Superior temporal gyrus (tissue), 1 donor: ENCODE data around the gene KRTAP5-3.
"Not testable (repeated sequence)": the region's sequence is repeated elsewhere in the genome, so short reads cannot be mapped to it uniquely, and the experiment has no call there.

Experiments
- DNase-seq: peaks from one replicate; pipeline ENCODE4 v3.0.0-alpha.2; 2016; ENCODE audit errors: extremely low spot score

KRTAP5-3 gene, protein sequence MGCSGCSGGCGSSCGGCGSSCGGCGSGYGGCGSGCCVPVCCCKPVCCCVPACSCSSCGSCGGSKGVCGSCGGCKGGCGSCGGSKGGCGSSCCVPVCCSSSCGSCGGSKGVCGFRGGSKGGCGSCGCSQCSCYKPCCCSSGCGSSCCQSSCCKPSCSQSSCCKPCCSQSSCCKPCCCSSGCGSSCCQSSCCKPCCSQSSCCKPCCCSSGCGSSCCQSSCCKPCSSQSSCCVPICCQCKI

DNA sequence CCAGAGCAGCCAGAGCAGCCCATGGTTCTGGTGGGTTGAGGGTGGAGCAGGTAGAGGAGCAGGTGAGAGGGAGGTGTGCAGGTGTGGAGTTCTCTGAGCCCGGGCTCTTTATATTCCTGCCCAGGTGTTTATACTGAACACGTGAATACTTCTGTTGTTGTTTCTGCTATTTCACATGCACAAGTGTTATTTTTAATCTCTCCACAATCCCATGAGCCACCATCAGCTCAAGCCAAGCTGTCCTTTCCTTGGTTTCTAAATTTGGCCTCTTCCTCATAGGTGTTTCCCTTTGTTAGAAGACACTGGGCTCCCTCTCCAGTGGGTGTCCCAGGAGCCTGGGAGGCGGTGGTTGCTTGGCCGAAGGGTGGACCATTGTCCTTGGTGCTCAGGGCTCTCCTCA lies at the start of gene KRTAP5-3:
KRTAP5-3 (minus strand) TSS at position 101 of the 400 bp plus-strand sequence; CDS start at position 23, 78 bp downstream.
- DNase-seq, result no peak

DNA sequence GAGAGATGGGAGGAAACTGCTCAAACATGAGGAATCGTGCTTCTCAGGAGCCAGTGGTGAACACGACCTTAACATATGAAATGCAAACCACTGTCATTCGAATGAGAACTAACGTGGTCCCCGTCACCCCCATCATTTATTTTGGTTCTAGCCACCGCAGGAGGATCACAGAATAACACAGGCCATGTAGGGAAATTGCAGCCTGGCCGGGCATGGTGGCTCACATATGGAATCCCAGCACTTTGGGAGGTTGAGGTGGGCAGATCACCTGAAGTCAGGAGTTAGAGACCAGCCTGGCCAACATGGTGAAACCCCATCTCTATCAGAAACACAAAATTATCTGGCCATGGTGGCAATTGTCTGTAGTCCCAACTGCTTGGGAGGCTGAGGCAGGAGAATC lies 48.4 kb upstream of the KRTAP5-3 start:
- DNase-seq, result no peak

DNA sequence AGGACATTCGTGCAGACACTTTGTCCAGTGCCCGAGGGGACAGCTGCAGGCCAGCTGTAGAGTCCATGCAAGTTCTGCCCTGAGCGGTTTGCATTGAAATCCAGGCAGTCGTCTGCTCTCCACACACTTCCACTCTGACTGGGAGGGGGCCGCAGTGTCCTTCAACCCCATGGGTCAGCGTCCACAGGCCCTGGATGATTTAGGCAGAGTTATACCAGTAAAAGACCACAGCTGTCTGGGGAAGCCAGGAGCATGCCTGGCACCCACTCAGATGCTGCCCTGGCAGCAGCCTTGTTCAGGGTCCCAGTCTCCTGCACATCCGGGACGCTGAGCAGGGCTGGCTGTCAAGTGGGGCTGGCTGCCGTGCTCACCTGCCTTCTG lies 47.8 kb upstream of the KRTAP5-3 start:
- no peak for DNase-seq

DNA sequence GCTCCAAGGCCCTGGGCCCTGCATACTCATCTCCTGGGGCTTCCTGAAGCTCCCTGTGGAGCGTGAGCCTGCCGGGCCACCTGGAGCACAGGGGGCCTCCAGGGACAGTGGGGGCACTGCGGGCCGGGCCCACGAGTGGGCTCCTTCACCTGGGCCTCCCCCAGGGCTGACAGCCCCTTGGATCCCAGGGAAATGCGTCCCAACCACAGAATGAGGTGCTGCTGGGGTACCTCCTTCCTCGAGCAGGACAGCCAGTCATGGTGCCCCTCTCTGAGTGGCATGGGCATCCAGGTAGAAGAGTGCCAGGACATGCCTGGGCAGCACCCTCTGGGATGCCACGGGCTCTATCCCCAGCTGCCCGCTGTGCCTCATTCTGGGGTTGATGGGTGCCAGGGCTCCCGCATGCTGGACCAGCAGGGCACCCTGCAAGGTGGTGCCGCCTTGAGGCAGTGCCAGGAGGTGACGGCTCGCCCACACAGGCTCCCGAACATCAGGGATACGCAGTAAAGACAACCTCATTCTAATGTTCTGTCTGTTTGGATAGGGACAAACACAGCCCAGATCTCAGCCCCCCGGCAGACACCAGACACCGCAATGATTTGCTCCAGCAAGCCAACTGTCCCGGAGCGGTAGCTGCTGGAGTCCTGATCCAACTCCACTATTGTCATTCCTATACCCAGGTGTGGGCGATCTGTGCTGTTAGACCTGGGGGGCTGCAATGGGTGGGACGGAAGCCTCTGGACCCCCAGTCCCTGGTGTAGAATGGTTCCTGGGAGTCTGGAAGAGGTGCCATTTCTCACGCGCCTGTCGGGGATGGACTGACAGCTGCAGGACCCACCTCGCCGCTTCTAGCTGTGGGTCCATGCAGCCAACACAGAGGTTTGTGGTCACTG lies 47.2 kb upstream of the KRTAP5-3 start:
- DNase-seq, result no peak

DNA sequence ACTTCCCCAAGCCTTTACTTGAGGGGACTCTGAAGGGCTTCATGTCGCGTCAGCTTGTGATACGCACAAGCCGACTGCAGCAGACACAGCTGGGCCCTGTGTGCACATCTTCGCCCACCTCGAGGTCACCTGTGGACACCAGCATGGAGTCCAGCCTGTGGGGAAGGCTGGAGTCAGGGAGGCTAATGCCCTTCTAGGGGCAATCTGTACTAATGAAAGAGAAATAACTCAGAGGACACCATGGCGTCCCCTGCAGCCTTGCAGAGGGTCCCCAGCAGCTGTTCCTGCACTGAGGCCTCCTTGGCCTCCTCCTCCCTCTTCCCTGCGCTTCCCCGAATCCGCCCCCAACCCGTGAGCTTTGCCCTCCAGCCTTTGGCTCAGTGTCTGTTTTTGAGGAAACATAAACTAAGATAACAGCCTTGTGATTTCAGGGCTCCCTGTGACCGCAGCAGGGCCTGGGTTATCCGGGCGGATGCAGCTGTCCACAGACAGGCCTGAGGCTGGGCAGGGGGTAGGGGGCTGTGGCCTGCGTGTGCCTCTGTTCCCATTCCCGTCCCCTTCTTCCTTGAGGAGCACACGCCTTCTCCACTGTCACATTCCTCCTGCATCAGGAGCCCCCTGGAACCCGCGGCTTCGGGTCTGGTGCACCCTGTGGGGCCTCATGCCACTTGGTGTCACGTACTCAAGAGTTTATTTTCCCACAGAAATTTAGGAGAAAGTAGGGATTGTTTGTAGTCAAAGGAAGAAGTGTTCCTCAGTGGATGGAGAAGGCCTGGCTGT lies 46.3 kb upstream of the KRTAP5-3 start:
- no peak for DNase-seq

DNA sequence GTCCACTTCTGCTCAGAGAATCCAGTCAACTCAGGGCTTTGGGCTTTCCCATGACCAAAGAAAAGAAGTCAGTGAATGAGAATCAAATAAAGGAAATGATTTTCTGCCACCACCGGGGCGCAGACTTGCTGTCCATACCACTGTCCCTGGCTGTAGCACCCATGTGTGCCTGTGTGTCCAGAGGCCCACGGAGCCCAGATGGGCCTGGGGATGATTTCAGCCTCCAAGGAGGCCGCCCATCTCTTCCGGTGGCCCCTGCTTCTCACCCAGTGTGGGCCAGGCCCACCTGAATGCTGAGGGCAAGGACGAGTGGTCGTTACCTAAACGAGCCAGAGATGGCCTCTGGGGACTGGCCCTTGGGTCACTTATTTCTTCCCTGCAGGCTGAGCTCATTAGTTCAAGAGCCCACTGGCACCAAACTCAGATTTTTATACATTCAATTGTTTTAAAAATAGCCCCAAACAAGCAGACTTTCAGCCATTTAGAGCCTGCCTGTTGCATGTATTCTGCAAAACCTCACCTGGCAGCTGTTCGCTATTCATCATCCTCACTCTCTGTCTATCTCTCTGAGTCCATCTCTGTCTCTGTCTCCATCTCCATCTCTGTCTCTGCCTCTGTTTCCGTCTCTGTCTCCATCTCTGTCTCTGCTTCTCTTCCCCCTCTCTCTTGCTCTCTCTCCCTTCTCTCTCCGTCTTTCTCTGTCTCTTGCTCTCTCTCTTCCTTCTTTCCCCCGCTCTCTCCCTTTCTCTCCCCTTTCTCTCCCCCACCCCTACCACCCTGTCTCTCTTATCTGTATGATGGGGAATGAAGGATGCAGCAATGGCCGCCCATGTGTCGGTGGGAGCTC lies 45.5 kb upstream of the KRTAP5-3 start:
- DNase-seq, result no peak

DNA sequence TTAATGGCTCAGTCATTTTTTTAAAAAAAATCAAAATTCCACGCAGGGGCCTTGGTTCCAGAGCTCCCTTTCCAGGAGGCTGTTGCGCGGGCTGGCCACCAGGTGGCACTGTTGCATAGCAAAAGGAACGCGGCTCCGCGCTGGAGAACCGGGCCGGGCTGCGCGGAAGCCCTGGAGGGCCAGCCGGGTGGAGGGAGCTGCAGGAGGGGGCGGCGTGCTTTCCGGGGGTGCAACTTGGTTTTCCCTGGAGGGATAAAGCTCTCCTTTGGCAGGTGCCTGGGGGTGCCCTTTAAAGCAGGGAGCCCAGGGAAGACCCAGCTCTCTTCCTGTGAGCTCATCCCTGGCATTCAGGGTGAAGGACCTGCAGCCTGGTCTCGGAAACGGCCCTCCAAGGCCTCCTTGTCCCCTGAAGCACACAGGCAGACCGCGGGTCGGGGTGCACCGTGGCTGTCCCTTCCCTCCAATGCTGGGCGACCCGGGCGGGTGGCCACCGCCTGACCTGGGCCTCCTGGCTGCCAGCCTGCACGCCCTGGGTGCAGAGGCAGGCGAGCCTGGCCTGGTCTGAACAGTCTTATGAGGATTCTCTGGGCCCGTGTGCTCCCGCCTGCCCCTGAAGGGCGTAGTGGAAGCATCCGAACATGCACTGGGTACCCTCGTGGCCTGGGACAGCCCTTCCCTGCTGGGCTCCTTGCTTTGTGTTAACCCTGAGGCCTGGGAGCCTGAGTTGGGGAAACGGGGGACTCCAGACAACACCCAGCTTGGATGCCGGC lies 44.7 kb upstream of the KRTAP5-3 start:
- DNase-seq, result peak; percentile 85

DNA sequence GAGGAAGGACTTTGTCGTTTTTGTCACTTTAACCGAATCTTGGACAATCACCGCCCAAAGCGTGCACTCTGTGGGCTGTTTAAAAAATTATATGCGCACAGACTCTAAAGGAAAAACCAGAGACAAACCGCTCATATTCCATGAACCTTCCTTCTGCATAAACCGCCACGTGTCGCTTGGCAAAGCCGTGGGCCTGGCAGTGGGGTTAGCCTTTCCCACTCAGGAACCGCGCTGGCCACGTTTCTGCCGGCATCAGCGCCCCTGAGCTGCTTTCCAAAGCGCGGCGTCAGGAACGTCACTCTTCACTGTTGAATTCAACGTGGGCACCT lies 44.1 kb upstream of the KRTAP5-3 start:
- no peak for DNase-seq

DNA sequence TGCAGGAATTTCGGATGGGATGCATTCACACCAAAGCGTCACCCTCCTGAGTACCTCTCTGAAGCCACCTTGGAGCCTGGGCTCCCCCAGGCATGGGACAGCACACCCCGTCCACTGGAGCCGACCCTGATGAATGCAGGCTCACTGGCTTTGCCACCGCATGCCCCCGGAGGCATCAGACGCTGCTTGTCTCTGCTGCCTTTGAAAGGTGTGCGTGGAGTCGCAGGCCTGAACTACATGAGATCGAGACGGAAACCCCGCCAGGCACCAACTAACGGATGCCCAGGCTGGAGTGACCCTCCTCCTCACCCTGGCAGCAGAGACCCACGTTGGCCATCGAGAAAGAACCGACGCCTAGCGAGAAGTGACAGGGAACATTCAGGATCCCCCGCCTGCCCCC lies 43.8 kb upstream of the KRTAP5-3 start:
- no peak for DNase-seq

DNA sequence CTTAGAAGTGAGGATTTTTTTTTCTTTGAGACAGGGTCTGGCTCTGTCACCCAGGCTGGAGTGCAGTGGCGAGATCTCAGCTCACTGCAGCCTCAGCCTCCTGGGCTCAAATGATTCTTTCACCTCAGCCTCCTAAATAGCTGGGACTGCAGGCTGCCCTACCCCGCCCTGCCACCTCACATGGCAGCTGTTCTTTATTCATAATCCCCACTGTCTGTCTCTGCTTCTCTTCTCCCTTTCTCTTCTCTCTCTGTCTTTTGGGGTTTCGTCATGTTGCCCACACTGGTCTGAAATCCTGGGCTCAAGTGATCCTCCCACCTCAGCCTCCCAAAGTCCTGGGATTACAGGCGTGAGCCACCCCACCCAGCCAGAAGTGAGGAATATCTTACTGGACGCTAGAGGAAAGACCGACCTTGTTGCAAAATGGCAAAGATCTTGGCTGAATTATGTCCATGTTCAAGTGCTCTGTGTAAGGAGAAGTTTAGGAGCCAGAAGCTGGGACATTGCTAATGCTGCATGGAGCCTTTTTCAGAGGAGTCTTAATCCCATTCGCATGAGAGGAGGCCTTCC lies 43.2 kb upstream of the KRTAP5-3 start:
- no peak for DNase-seq

DNA sequence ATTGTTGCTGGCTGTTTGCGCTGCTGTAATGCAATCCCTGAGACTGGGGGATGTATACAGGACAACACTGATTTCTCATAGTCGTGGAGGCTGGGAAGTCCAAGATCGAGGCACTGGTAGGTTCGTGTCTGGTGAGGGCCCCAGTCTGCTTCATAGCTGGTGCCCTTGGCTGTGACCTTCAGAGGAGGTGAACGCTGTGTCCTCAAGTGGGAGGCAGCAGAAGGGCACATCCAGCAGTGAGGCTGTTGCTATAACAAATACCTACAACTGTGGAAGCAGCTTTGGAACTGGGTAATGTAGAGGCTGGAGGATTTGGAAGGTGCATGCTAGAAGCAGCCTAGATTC lies 42.6 kb upstream of the KRTAP5-3 start:
- no peak for DNase-seq

DNA sequence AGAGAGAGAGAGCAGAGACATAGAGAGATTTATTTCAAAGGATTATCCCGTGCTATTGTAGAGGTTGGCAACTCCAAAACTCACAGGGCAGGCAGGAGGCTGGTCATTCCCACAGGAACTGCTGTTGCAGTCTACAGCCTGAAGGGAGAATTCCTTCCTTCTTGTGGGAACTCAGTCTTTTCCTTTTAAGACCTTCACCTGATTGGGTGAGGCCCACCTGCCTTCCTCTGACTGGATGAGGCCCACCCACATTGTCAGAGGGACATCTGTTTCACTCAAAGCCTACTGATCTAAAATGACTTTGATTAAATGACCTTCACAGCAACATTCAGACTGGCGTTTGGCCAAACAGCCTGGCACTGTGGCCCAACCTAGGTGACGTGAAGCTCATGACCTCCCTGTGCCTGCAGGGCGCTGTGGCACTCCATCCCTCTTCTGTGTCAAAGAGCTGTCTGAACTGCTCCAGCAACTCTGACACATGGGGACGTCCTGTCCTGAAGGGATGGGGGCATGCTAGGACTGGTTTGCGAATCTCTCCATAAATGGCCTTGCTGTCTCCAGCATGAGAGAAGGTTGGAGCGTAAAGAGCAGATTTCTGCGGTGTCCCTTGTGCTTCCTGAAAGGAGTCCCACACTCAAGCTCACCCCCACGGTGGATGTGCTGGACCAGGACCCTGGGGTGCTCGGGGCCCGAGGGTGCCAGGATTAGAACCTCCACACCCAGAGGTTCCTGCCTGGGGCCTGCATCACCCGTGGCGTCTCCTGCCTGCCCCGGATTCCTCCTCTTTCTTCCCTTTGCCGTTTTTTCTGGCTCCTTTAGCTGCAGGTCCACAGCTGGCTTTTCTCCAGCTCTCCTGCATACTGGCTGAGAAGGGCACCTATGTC lies 42.0 kb upstream of the KRTAP5-3 start:
- no peak for DNase-seq

DNA sequence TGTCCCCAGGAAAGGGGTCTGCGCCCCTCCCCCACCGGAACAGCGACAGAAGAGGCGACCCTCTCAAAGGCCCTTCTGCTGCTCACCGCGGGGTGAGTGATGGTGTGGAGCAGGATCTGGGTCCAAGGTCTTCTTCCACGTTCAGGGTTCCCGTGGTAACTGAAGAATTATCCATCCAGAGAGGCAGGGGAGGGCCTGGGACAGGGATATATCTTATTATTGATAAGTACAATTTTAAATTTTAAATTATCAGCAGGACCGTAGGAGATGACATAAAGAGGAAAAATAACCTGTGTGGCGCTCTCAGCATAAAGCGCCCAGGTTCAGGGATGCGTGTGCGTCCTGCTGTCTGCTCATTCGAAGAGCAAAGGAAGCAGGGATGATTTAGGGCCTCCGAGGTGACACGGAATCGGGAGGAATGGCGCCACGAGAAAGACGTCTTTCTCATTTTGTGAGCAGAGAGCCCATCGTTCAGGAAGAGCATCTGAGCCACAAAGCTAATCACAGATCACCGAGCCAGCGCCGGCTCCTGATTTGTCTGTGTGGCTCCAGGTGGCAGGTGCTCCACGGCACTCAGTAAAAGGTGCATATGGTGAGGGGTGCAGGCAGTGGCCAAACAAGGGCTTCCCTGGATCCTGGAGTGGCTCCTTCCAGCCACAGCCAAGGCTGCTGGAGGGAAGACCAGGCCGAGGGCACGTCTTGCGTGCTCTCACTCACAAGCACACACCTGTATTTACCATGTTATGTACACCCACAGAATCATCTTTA lies 40.6 kb upstream of the KRTAP5-3 start:
- DNase-seq, result no peak

DNA sequence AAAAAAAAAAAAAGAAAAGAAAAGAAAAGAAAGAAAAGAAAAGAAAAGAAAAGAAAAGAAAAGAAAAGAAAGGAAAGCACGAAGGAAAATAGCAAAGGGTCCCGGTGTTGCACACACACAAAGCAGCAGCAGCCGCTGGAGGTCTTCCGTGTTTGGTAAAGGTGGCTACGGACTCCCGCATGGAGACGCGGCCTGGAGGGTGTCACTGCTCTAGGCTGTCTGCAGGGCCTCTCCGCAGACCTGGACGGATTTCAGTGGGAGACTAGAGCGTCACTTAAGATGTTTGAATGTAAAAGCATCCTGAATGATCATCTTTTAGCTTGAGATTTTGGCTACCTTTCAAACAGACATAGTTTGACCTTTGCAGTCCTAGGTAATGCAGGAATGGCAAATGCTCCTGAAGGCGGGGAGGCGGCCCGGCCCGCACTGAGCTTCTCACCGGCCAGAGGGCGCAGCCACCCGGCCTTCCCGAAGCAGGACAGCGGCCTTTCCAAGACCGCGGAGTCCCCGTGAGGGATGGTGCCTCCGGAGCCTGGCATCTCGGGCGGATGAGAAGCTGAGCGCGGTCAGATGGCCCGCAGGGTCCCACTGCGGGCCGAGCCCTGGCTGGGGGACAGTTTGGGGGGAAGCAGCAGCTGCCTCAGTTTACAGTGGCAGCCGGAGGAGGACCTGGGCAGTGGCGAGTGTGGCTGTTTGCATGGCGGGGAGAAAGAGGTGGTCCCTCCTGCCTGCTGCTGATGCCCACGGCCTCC lies 39.8 kb upstream of the KRTAP5-3 start:
- no peak for DNase-seq

DNA sequence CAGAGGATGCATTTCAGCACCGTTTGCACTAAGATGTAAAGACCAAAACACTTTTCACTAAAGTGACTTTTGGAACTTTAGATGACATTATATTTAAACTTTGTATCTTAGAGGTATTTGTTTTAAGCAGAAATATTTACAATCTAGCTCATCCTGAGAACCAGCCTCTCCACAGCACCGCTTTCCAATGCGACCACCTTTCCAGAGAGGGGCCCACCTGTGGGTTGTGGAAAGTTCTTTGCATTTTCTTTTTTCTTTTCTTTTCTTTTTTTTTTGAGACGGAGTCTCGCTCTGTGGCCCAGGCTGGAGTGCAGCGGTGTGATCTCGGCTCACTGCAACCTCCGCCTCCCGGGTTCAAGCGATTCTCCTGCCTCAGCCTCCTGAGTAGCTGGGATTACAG lies 38.3 kb upstream of the KRTAP5-3 start:
- not testable (repeated sequence) for DNase-seq

DNA sequence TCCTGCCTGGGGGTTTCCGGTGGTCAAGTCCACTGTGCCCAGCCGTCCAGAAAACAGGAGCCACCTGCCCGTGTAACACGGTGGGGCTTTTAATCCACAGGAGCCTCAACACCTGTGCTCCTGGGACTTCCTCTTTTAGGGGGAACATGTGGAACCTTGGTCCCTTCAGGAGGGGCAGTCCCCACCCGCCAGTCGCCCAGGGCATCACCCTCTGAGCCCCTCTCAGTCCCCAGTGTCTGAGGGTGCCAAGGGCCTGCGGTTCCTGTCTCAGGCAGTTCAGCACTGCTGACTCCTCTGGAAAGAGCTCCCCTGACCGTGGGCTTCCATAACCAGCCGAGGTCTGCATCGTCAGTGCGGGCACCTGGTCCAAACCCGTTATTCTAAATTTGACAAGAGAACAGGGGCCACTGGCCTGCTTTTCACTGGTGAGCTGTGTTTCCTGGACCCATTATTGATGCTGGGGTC lies 37.1 kb upstream of the KRTAP5-3 start:
- no peak for DNase-seq

DNA sequence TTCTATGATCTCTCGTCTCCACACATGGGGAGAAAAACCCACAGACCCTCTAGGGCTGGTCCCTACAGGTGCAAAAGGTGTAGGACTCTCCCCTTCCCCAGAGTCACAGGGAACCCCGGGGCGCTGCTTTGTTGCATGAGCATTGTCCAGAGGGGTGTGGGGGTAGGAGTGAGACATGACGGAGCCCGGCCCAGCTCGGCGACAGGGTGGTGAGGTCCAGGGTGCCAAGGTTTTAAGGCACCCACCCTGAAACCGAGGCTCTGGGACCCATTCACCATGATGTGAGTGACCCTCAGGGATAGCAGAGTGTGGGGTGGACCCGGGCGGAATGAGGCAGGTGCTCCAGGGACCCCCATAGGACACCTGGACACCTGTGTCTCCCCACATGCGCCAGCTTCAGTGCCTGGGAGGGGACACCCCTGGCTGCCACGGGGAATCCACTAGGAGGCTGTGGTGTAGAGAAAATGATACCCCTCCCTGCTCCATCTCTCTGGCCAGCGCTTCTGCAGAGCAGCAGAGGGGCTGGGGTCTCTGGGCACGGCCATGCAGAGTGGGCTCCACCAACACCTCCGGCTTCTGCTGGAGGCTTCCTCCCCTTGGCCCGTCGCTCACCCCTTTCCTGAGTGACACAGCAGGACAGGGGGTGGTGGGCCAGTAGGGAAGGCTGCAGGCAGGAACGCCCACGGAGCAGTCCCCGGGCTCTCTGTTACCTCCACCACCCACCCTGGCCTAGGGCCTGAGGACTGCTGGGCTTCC lies 36.5 kb upstream of the KRTAP5-3 start:
- no peak for DNase-seq
